Endodermal cell (in vitro differentiated cells): Measurements from ENCODE around the gene KCNN2. TPM values are rescaled to one million over a fixed set of nuclear protein-coding genes. Genes with fewer than 3 reads are reported as not detected.
A peak's percentile ranks its signal among the peaks of the same experiment; 100 is the strongest.

Source experiments
- DNase-seq: peaks from one replicate; pipeline ENCODE4 v3.0.0-alpha.2; 2017
- H3K27ac ChIP-seq: 2 replicates; pipeline ENCODE4 v1.5.1; 2013; ENCODE audit warnings: mild to moderate bottlenecking, low read depth, low read length, moderate library complexity
- H3K27me3 ChIP-seq: 2 replicates; pipeline ENCODE4 v1.6.1; 2013; ENCODE audit warnings: mild to moderate bottlenecking, low read length, moderate library complexity; ENCODE audit not compliant: insufficient read depth, control insufficient read depth, poor library complexity, severe bottlenecking
- H3K36me3 ChIP-seq: 2 replicates; pipeline ENCODE4 v1.7.0; 2013; ENCODE audit warnings: mild to moderate bottlenecking, low read length, moderate library complexity; ENCODE audit not compliant: control insufficient read depth, insufficient read depth
- H3K4me1 ChIP-seq: one replicate; pipeline ENCODE4 v1.7.0; 2013; ENCODE audit warnings: low read length; ENCODE audit not compliant: control insufficient read depth, insufficient read depth
- H3K4me3 ChIP-seq: 2 replicates; pipeline ENCODE4 v1.5.1; 2013; ENCODE audit warnings: mild to moderate bottlenecking, low read length, moderate library complexity
- H3K9ac ChIP-seq: 2 replicates; pipeline ENCODE4 v1.6.1; 2013; ENCODE audit warnings: mild to moderate bottlenecking, low read length, moderate library complexity; ENCODE audit not compliant: poor library complexity, severe bottlenecking; ENCODE audit errors: extremely low read depth
- H3K9me3 ChIP-seq: 2 replicates; pipeline ENCODE4 v1.6.1; 2013; ENCODE audit warnings: mild to moderate bottlenecking, low read length, moderate library complexity; ENCODE audit not compliant: control insufficient read depth
- H3K27ac Mint-ChIP-seq: 2 replicates; pipeline ENCODE4 v1.8.0; 2020; ENCODE audit warnings: mixed read lengths
- H3K27me3 Mint-ChIP-seq: 2 replicates; pipeline ENCODE4 v1.8.0; 2021; ENCODE audit warnings: mild to moderate bottlenecking, mixed read lengths; ENCODE audit not compliant: insufficient read depth
- H3K36me3 Mint-ChIP-seq: 2 replicates; pipeline ENCODE4 v1.8.0; 2020; ENCODE audit warnings: low read depth, mixed read lengths
- H3K4me1 Mint-ChIP-seq: 2 replicates; pipeline ENCODE4 v1.8.0; 2020; ENCODE audit warnings: mixed read lengths
- H3K4me3 Mint-ChIP-seq: 2 replicates; pipeline ENCODE4 v1.8.0; 2020; ENCODE audit warnings: mild to moderate bottlenecking, moderate library complexity, mixed read lengths
- H3K9me3 Mint-ChIP-seq: 2 replicates; pipeline ENCODE4 v1.8.0; 2020; ENCODE audit warnings: mild to moderate bottlenecking, mixed read lengths
- CTCF ChIP-seq: fragments of 200-600 bp; sonication (generic); conservative IDR thresholded peaks from 2 replicates; pipeline ENCODE4 v1.5.0; 2021; ENCODE audit warnings: antibody characterized with exemption, mild to moderate bottlenecking
- WGBS, 2 experiments: methylation state at CpG; one replicate each; pipeline versions ENCODE4 v1.1.5 to v1.1.7; 2013; ENCODE audit warnings: missing lambda C conversion rate in 2 of 2, mixed read lengths in 1 of 2; ENCODE audit not compliant: insufficient coverage in 1 of 2, insufficient read length in 1 of 2; 5-methylcytosine and 5-hydroxymethylcytosine counted together
- total RNA-seq, 2 donors: library from RNA; stranded (reverse); fragmentation: NEBNext Ultra II Directional in 1 of 2; extraction: Animal tissue kit (Norgen Biotek cat#: 25700) in 1 of 2; gene quantifications; 2 replicates in 1 of 2; 3 replicates in 1 of 2; pipeline ENCODE4 v1.2.1, GENCODE V29; 2021

The KCNN2 gene
- total RNA-seq, 2 donors from 2014 or later: 3.0 to 4.7 TPM

- H3K27me3 Mint-ChIP-seq: no peaks in the 10 kb centered on the region
- H3K36me3 ChIP-seq: no peaks in the 10 kb centered on the region
- WGBS, 2 experiments: 80 to 83% methylated on average over 1 of the region's 1 CpG
- no peak overlapping the region for H3K9ac ChIP-seq
- H3K27ac ChIP-seq: no peak overlapping the region
- TF ChIP-seq CTCF: peak; percentile 77
- H3K4me3 Mint-ChIP-seq: no peak overlapping the region
- H3K27ac Mint-ChIP-seq: no peak overlapping the region
- no peaks in the 10 kb centered on the region for H3K9me3 Mint-ChIP-seq
- no peaks in the 10 kb centered on the region for H3K36me3 Mint-ChIP-seq
- DNase-seq: no peak
- H3K27me3 ChIP-seq: no peaks in the 10 kb centered on the region
- no peak overlapping the region for H3K4me3 ChIP-seq
- no peaks in the 10 kb centered on the region for H3K9me3 ChIP-seq
- H3K4me1 ChIP-seq: peaks cover 3% of the 10 kb centered on the region
- H3K4me1 Mint-ChIP-seq: peaks cover 33% of the 10 kb centered on the region
Measured at GRCh38 chr5:114447084-114447773, 85.4 kb downstream of the KCNN2 start.

DNA sequence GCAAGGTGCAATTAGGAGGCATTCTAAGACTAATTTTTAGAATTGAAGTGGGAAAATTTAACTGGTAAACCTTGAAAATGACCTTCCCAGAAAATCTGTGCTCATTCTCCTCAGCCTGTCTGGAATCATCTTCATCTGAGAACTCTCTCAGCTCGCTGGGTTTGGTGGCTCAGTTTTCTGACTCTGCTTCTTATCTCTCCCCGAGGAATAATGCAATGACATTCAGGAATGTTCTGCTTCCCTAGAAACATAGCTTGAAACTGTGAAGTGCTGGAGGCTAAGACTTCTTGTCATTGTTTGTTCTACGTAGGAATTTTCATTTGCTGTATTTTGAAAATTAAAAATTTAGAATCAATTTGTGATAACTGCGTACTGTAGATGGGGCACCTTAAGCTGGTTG is 86.6 kb downstream of the KCNN2 start:
- Histone ChIP-seq H3K9me3 (no peaks in the 10 kb centered on the region), H3K27ac (no peak overlapping the region), H3K4me1 (peaks cover 3% of the 10 kb centered on the region), H3K36me3 (no peaks in the 10 kb centered on the region), H3K4me3 (no peak overlapping the region), H3K9ac (no peak overlapping the region), H3K27me3 (no peaks in the 10 kb centered on the region)
- no peaks in the 10 kb centered on the region for H3K36me3 Mint-ChIP-seq
- no peak overlapping the region for H3K4me3 Mint-ChIP-seq
- DNase-seq: no peak
- no peak overlapping the region for H3K27ac Mint-ChIP-seq
- H3K4me1 Mint-ChIP-seq: peaks cover 38% of the 10 kb centered on the region
- H3K9me3 Mint-ChIP-seq: no peaks in the 10 kb centered on the region
- no peaks in the 10 kb centered on the region for H3K27me3 Mint-ChIP-seq
- no peak for TF ChIP-seq CTCF
- WGBS, 2 experiments: 75 to 78% methylated on average over 3 to 4 of the region's 4 CpGs

DNA sequence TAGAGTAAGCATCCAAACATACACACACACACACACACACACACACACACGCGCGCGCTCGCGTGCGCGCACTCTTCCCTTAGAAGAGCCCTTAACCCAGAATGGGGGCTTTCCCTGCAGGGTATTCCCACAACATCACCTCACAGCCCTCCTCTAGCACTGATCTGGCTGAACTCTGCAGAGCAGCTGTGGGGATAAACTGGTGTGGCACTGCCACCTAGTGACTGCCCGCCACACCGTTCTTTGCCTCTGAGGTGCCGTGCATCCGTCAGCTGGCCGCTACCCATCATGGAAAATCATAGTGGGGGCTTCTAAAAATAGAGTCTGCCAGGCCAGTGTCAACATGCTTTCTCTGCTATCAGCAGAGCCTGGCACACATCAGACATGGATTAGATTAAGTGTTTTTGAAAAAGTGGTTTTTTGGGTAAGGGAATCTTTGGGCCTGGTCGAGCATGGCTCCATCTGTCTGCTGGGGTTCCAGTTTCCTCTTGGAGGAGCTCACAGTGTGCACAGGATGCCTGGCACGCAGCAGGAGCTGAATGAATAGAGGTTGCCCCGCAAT is 88.1 kb downstream of the KCNN2 start:
- H3K9ac ChIP-seq: no peak overlapping the region

More for the DNA sequence above, 88.1 kb downstream of the KCNN2 start:
- Histone ChIP-seq H3K4me3 (no peak overlapping the region), H3K36me3 (no peaks in the 10 kb centered on the region), H3K27me3 (no peaks in the 10 kb centered on the region), H3K4me1 (peaks cover 3% of the 10 kb centered on the region), H3K27ac (no peak overlapping the region), H3K9me3 (no peaks in the 10 kb centered on the region)
- Mint-ChIP-seq H3K9me3 (no peaks in the 10 kb centered on the region), H3K4me3 (no peak overlapping the region), H3K4me1 (peaks cover 28% of the 10 kb centered on the region), H3K27ac (no peak overlapping the region), H3K27me3 (no peaks in the 10 kb centered on the region), H3K36me3 (no peaks in the 10 kb centered on the region)
- peak; percentile 90 for TF ChIP-seq CTCF
- DNase-seq: peak; percentile 90
- WGBS, 2 experiments: 18 to 40% methylated on average over 1 to 16 of the region's 16 CpGs
